DMS153 treated with DMSO at 0.1 percent for 48 hours (cell line): Measurements from ENCODE around the gene BCAS1.
A peak's percentile ranks its signal among the peaks of the same experiment; 100 is the strongest.
"Not testable (repeated sequence)": the region's sequence is repeated elsewhere in the genome, so short reads cannot be mapped to it uniquely, and the experiment has no call there.

Source experiments
- DNase-seq: peaks from one replicate; lab custom pipeline; 2025; ENCODE audit not compliant: unreplicated experiment; lab: John Stamatoyannopoulos, UW

The BCAS1 gene

DNA sequence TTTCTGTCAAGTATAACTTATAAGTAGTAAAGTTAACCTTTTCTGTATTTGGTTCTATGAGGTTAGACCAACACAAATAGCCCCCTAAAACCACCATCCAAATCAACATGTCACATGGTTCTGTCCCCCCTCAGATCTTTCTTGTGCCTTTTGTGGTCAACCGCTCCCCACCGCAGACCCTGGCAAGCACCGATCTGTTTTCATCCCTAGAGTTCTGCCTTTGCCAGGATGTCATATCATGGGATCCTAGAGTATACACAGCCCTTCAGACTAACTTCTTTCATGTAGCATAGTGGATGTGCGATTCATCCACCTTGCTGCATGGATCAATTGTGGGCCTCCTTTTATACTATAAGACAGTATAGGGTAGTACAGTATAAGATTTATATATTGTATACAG, 124.3 kb downstream of the BCAS1 start:
- DNase-seq: no peak

DNA sequence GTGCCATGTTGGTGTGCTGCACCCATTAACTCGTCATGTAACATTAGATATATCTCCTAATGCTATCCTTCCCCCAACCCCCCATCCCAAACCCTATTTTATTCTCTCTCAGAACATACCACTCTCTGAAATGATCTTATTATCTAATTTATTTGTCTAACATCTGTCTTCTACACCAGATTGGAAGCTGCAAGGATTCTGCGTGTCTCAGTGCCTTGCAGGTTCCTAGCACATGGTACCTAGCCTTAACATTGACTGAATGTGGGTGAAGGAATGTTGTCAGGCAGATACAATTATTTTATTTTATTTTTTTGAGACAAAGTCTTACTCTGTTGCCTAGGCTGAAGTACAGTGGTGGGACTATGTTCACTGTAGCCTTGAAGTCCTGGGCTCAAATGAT, 124.9 kb downstream of the BCAS1 start:
- no peak for DNase-seq

DNA sequence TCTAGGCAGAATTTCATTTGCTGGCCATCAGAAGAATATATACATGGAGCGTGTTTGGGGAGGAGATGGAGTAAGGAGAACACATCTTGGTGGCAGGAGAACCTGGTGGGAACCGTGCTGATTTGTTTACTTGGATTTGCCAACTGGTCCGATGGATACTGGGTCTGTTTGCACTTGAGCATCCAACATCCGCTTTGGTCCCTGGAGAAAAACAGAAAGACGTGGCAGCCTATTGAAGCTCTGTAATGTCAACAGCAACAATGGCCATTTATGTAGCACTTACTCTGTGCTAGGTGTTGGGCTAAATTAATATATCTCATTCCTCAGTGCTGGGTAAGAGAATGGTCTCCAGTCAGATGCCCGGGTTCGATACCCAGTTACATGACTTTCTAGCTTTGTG, 125.6 kb downstream of the BCAS1 start:
- DNase-seq: no peak

DNA sequence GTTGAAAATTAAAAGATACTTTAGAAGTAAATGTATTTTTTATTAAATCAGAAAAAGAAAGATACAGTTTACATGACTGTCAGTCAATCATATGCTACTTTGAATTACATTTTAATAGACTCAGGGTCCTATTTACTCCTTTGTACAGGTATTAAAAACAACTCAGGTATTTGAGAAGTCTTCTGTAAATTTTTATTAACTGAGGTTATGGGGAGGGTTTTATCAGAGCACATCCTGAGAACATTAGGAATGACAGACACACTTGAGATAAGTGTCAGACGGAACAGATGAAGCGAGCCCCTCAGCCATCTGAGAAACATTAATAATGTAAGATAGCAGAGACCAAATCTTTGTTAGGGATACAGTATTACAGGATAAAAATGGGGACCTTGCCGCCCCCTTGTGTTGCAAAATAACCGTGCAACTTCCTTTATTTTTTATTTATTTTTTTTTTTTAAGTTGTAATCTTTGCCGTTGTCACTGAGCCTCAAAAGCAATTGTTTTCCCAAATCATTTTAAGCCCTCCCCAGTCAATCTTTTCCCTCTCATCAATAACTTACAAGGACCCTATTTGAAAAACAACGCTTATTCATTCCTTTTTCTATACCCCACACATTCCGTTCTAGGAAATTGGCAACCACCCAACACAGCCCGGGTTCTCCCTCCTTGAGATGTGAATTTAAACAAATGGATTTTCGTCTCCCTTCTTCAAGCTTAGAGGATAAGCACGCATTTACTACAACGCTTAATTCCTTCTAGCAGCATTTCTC, 126.7 kb downstream of the BCAS1 start:
- DNase-seq: no peak

DNA sequence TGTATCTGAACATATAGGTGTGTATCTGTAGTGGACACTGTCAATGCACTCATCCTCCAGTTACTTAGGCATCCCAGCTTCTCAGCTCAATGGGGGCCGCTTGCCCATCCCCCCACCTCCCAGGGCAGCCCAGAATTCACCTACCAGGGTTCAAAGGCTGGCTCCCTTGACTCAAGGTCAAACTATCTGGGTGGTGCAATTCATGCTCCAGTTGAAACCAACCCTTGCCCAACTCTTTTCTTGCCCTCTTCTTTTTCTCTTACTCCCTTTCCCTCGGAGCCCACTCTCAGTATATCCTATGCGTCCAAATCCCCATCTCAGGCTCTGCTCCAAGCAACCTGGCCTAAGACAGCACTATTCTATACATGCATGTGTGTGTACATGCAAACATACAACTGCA, 127.4 kb downstream of the BCAS1 start:
- DNase-seq: no peak

DNA sequence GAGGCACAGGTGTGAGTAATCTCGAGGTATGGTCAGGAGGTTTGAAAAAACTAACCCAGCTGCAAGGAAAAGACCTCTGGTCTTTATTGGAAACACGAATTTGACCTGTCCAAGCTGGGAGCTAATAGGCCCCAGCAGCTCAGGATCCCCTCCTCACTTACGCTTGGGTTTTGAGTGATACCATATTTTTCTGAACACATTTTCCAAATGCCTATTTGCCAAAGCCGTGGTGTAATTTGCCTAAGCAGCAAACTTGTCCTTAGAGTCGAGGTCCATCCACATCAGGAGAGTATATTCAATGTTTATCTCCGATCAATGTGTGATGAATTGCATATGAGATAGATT, 128.0 kb downstream of the BCAS1 start:
- DNase-seq: no peak

DNA sequence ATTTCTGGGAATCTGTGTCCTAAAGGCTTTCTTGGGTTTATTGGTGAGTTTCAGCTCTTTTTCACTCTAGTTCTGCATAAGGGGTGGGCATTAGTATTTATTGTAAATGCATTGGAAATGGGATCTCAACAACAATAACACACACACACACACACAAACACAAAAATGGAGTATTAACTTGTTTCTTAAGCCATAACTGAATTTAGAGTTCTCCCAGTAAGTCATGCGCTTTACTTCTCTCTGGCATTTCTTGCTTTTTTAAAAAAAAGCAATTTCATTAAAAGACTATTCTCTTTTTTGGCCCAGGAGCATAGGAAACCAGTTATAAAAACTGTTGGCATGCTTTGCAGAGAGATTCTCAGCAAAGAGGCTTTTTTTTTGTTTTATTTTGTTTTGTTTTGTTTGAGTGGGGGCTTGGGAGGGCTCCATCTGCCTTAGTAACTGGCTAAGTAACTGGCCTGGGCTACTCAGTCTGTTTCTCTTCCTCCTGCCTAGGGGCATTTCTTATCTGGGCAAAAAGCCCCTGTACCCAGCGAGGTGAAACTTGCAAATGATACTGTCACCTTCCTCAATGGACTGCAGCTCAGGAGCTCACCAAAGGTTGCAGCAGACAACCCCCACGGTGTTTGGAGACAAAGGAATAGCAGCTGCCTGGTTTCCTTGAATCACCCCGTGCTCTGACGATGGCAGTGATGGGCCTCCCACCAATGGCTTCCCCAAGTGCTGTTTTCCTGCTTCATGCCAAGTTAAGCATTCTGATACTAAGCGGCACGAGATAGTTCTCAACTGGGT, 128.5 kb downstream of the BCAS1 start:
- DNase-seq: no peak

DNA sequence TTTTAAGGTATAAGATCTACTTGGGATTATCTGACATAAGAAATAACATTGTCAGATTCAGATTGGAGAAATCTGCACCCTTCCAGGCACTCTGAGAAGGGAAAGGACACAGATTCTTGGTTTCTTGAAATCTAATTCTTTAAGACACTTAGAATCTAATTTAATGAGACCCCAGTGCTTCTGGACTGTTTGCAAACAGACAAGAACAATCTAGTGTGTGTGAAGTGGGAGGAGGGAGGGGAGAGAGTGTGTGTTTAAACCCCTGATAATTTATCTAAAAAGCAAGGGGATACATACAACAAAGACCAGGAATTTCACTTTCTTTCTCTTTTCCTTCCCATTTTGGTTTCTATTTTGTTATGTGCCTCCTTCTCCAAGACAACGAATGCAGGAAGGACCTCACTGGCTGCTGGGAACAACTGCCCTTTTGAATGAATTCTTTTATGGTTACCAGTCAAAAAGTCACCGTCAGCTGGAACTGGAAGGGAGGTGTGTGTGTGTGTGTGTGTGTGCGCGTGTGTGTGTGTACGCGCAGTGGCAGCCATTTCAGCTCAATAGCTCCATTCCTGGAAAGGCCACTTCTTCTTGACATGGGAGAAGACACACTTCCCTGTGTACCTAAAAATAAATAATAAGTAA, 129.4 kb downstream of the BCAS1 start:
- no peak for DNase-seq

DNA sequence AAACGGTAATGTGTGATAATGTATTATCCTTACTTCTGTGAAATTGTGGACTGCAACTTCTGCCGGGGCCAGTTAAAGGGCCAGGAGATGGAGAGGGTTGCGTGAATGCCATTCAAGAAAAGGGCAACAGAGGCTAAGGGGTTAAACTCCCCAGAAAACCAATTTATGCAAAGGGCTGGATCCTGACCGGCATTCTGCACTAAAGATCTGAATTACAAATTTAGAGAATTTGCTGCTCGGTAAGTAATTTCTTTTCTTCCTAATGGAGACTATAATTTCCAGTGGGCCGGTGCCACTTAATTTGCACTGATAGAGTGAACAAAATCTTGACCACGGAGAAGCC, 130.1 kb downstream of the BCAS1 start:
- no peak for DNase-seq

DNA sequence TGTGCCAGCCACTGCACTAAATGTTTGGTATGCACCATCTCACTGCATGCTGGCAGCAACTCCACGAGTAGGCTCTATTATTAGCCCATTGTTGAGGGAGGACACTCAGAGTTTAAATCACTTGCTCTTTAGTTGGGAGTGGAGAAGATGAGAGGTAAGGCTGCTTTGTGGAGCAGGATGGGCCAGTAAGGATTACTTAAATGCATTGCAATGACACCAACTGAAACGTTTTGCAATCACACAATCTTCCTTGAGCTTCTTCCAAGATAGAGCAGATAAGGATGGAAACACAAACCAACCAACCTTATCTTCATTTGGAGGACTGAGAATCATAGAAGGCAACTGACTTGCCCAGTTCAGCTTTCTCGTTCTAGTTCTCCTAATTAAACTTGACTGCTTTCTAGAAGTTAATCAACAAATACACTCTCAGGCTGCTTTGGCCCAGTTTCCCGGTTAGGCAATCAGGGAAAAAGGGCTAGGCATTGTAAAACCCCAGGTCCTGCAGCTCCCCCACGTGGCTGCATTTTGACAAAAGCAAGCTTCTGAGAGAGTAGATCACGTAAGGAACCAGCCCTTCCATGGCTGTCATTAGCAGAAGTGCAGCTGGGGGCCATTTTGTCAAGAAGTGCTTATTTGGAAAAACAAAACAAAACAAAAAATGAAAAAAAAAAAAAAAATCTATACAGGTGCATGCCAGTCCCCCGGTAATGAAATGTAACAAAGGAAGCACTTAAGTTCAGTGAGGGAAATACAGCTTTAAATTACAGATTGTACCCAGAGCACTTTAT, 130.6 kb downstream of the BCAS1 start:
- DNase-seq: peak; percentile 65

DNA sequence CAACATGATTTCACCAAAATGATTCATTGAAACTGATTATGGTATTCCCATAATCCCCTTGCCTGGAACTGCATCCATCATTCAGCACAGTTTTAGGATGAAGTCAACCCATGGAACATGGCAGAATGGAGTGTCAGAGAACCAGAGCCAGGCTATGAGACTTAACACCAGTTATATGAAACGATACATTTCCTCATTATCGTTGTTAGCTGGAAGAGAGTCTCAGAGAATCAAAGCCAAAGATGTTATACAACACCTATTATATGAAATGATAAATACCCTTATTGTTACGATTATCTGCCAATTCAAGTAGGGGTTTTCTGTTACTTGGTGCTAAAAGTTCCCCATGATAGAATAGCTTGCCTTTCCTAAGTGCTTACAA, 131.2 kb downstream of the BCAS1 start:
- DNase-seq: no peak

DNA sequence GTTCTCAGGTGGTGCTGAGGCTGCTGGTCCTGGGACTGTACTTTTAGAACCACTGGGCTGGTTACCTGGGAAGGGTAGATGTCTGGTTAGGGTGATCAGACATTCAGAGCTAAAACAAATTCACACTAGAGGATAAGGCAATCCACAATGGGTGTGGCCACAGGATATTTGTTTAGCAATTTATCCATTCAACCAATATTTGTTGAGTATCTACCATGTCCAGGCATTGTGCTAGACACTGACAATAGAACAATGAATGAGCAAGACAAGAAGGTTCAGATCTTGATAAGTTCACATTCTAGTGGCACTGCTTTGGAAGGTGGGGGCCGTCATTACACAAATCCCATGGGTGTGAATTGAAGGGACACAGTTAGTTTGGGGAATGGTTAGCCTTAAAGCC, 131.7 kb downstream of the BCAS1 start:
- no peak for DNase-seq

DNA sequence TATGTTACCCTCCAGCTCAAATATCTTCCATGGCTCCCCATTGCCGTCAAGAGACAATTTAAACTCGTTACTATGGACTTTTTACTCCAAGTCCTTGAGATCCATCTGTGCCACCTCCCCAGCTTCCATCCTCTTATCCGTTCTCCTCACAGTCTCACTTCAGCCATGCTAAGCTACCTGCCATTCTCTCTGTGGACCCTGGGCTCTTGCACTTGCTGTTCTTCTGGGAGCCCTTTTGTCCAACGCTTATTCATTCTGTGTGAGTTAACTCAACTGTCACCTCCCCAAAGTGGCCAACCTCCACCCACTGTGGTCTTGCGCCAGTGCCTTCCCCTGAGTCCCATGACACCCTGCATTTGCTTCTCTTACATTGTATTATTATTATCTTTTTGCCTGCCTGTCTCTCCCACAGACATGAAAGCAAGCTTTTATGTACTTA, 132.4 kb downstream of the BCAS1 start:
- no peak for DNase-seq

DNA sequence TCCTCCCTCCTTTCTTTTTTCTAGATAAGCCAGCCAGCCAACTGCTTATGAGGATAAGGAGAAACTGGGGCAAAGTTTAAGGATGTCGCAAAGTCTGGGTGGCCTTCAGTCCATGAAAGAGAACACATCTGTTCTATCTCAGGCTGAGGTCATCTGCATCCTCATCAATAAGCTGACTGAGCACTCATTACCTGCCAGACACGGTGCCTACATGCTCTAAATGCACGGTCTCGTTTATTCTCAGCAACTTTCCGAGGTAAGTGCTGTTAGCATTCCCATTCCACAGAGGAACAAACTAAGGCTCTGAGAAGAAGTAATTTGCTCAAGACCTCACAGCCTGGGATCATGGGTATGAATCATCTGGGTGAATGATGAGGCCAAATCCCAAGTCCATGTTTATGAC, 133.1 kb downstream of the BCAS1 start:
- DNase-seq: no peak

DNA sequence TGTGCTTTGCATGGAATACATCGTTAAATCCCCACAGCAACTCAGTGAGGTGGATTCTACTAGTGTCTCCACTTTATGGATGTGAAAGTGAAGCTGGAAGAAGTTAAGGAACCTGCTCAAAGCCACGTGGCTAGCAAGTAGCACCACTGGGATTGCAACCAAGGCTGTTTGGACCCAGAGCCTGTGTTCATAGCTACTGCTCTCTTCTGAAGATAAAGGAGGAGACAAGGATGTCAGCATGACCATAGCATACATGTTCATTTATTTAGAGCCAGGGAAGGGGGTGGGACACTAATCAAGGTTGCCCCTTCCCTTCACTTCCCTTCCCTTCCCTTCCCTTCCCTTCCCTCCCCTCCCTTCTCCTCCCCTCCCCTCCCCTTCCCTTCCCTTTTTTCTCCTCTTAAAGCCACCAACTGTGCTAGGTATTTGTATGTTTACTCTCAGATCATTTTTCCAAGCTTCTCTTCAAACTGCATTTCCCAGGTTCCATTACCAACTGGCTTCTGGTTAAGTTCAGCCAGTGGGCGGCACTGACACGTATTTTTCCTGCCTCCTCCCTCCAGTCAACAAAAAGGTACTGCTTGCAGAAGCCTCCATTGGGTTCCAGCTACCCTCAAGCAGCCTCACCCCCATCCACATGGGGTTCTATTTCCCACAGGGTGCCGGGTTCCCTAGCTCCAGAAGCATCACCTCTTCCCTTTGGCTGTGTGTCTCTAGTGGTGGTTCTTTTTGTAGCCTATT, 134.9 kb downstream of the BCAS1 start:
- no peak for DNase-seq

DNA sequence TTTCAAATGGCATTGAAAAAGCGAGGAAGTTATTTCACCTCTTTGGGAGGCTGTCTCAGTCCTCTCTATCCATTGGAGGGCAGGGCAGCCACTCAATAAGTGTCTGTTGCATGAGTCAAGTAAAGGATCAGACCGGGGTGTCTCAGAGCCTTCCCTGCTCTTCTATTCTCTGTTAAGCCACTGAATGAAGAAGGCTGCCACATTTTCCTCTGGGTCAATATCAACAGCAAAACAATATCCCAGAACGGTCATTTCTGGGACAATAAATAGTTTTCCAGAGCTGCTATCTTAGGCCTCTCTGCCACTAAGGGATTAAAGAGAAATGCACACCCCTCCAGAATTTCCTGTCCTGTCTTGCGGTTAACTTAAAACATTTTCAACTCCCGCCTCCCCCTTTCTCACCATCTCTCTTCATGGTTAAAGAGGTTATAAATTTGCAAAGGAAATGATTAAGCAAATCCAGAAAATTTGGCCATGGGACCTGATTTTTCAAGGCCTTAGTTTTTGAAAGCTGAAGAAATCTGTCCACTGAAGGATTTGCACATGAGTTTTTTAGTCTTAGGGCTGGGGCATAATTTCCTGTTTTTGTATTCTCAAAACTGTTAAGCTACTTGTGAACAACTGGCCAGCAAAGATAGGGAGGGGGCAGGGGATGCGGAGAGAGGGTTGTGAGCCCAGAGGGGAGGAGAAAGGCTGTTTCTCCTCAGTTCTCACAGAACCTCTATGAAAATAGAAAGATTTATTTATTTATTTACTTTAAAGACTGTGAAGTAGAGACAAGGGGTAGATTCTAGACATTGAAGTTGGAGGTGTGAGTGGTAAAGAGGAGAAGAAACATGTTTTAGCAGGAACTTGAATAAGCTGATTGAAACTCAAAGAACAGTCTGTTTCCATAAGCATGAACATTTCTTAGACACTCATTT, 135.7 kb downstream of the BCAS1 start:
- DNase-seq: no peak

DNA sequence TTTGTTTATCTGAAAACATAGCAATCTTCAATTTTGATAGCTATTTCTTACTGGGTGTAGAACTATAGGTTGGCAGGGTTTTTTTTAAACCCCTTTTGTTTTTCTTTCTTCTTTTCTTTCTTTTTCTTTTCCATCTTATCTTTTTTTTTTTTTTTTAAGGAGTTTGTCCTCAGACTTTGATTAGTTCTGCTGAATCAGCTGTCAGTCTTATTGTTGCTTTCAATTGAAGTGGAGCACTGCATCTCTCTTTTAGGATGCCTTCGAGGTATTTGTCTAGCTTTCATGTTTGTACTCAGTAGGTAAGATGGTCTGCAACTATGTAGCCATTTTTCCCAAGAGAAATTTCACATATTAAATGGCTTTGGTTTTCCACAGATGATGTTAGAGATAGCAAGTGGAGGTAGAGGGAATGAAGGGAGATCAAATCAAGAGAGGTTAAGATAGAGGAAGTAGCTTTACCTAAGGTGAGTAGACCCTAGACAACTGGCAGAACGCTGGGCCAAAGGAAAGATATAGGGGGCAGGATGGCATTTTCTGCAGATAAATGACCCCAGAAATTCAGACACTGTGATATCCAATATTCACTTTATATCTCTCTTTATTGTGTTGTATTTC, 137.1 kb downstream of the BCAS1 start:
- DNase-seq: no peak

DNA sequence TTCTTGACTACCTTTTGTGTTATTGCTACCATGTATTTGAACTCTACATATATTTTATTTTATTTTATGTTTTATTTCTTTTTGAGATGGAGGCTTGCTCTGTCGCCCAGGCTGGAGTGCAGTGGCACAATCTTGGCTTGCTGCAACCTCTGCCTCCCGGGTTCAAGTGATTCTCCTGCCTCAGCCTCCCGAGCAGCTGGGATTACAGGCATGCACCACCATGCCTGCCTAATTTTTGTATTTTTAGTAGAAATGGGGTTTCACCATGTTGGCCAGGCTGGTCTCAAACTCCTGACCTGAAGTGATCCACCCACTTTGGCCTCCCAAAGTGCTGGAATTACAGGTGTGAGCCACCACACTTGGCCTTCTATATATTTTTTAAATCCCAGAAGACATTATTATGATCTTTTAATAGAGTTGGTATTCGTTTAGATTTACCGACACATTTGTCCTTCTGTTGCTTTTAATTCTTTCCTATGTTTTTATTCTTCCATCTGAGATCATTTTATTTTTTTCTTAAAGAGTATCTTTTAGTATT, 137.7 kb downstream of the BCAS1 start:
- not testable (repeated sequence) for DNase-seq

DNA sequence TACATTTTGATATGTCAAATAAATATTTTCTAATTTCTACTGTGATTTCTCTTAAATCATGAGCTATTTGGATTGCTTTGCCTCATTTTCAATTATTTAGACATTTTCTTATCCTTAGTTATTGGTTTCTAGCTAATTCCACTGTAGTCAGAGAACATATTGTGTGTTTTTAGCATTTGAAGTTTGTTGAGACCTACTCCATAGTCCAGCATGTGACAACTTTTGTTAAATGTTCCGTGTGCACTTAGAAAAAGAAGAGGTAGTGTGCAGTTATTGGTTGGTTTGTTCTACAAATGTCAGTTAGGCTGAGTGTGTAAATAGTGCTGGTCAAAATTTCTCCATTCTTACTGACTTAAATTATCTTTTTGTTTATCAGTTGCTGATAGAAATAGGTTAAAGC, 138.8 kb downstream of the BCAS1 start:
- DNase-seq: no peak
